IMR-90 (cell line): ENCODE measurements around the gene UNC13A. TPM values are rescaled to one million over a fixed set of nuclear protein-coding genes. Genes with fewer than 3 reads are reported as not detected.

Experiments
- ATAC-seq: fragments of 200-7000 bp; cut with Tn5 transposase; 2 replicates; pipeline ENCODE4 v1.9.1; 2020; ENCODE audit warnings: low read depth, mild to moderate bottlenecking, moderate library complexity
- BruUV-seq: library from RNA; stranded (reverse); fragments of 400-500 nt; replicated peaks from 2 replicates; lab custom pipeline; 2021; lab: Mats Ljungman, UMichigan
- CTCF ChIA-PET: fragments of 300-600 bp; formaldehyde crosslinking; extraction: SDS; loops from one replicate; lab custom pipeline; 2021; ENCODE audit warnings: antibody characterized with exemption; lab: Yijun Ruan, JAX
- POLR2A ChIA-PET: fragments of 300-600 bp; sonication (Branson Sonifier 250); formaldehyde crosslinking; loops from one replicate; lab custom pipeline; 2022; ENCODE audit warnings: antibody characterized with exemption; ENCODE audit not compliant: unreplicated experiment; lab: Charles Lee
- DNase-seq: peaks from one replicate; pipeline ENCODE4 v3.0.0; 2013
- H2AFZ ChIP-seq: replicated peaks from 2 replicates; pipeline ENCODE3; 2013; ENCODE audit warnings: low read length, mild to moderate bottlenecking; ENCODE audit not compliant: poor library complexity
- H2AK5ac ChIP-seq: 2 replicates; pipeline ENCODE4 v1.6.1; 2013; ENCODE audit warnings: low read depth, low read length, inconsistent platforms
- H2AK9ac ChIP-seq: replicated peaks from 2 replicates; pipeline ENCODE3; 2013; ENCODE audit warnings: mild to moderate bottlenecking, low read depth, low read length, moderate library complexity; ENCODE audit not compliant: poor library complexity
- H2BK120ac ChIP-seq: 2 replicates; pipeline ENCODE4 v1.6.1; 2013; ENCODE audit warnings: low read depth, low read length, inconsistent platforms
- H2BK15ac ChIP-seq: 3 replicates; pipeline ENCODE4 v1.6.1; 2013; ENCODE audit warnings: low read depth, low read length, inconsistent platforms
- H2BK20ac ChIP-seq: 2 replicates; pipeline ENCODE4 v1.6.1; 2013; ENCODE audit warnings: low read depth, mild to moderate bottlenecking, inconsistent platforms, low read length, moderate library complexity
- H2BK5ac ChIP-seq: 2 replicates; pipeline ENCODE4 v1.6.1; 2013; ENCODE audit warnings: mild to moderate bottlenecking, low read depth, low read length, inconsistent platforms; ENCODE audit not compliant: poor library complexity, severe bottlenecking
- H3K14ac ChIP-seq: replicated peaks from 2 replicates; pipeline ENCODE4 v1.6.1; 2013; ENCODE audit warnings: low read depth, low read length, inconsistent platforms
- H3K18ac ChIP-seq: 2 replicates; pipeline ENCODE4 v1.6.1; 2013; ENCODE audit warnings: low read depth, low read length, control low read depth
- H3K23ac ChIP-seq: 2 replicates; pipeline ENCODE4 v1.6.1; 2013; ENCODE audit warnings: low read depth, low read length, inconsistent platforms
- H3K27ac ChIP-seq: 2 replicates; pipeline ENCODE4 v1.5.1; 2013; ENCODE audit warnings: mild to moderate bottlenecking, control low read depth, low read length; ENCODE audit not compliant: insufficient read depth
- H3K27me3 ChIP-seq: 2 replicates; pipeline ENCODE4 v1.6.1; 2013; ENCODE audit warnings: low read length; ENCODE audit not compliant: control insufficient read depth, insufficient read depth
- H3K36me3 ChIP-seq: 2 replicates; pipeline ENCODE4 v1.6.1; 2013; ENCODE audit warnings: low read length, mixed read lengths; ENCODE audit not compliant: control insufficient read depth, insufficient read depth
- H3K4ac ChIP-seq: 2 replicates; pipeline ENCODE4 v1.6.1; 2013; ENCODE audit warnings: low read depth, low read length, inconsistent platforms
- H3K4me1 ChIP-seq: 2 replicates; pipeline ENCODE4 v1.6.1; 2013; ENCODE audit warnings: low read length, mixed read lengths; ENCODE audit not compliant: control insufficient read depth, insufficient read depth
- H3K4me2 ChIP-seq: 2 replicates; pipeline ENCODE4 v1.6.1; 2013; ENCODE audit warnings: low read depth, mild to moderate bottlenecking, control low read depth, low read length, moderate library complexity
- H3K4me3 ChIP-seq: 2 replicates; pipeline ENCODE4 v1.5.1; 2013; ENCODE audit warnings: low read depth, mild to moderate bottlenecking, control low read depth, low read length, moderate library complexity; ENCODE audit not compliant: insufficient read depth
- H3K56ac ChIP-seq: 2 replicates; pipeline ENCODE4 v1.6.1; 2013; ENCODE audit warnings: low read length, inconsistent platforms; ENCODE audit not compliant: insufficient read depth; ENCODE audit errors: extremely low read depth
- H3K79me1 ChIP-seq, 2 experiments: 2 replicates each; pipeline ENCODE4 v1.6.1; 2013; ENCODE audit warnings: low read length in 2 of 2, inconsistent platforms in 1 of 2, low read depth in 1 of 2
- H3K9ac ChIP-seq: 2 replicates; pipeline ENCODE4 v1.6.1; 2013; ENCODE audit warnings: low read depth, low read length, control low read depth
- H3K9me1 ChIP-seq: 2 replicates; pipeline ENCODE4 v1.6.1; 2013; ENCODE audit warnings: low read length, inconsistent platforms; ENCODE audit not compliant: insufficient read depth
- H3K9me3 ChIP-seq: 2 replicates; pipeline ENCODE4 v1.6.1; 2013; ENCODE audit warnings: low read length; ENCODE audit not compliant: control insufficient read depth, insufficient read depth
- H4K20me1 ChIP-seq: 2 replicates; pipeline ENCODE4 v1.6.1; 2013; ENCODE audit warnings: low read length, inconsistent platforms; ENCODE audit not compliant: insufficient read depth
- H4K5ac ChIP-seq: 2 replicates; pipeline ENCODE4 v1.6.1; 2013; ENCODE audit warnings: mild to moderate bottlenecking, low read depth, low read length, control low read depth
- H4K8ac ChIP-seq, 2 experiments: 2 replicates each; pipeline ENCODE4 v1.6.1; 2013; ENCODE audit warnings: low read depth in 2 of 2, low read length in 2 of 2, control low read depth in 1 of 2, inconsistent platforms in 1 of 2
- H4K91ac ChIP-seq: 2 replicates; pipeline ENCODE4 v1.6.1; 2013; ENCODE audit warnings: low read depth, low read length, inconsistent platforms; ENCODE audit not compliant: insufficient read depth
- BHLHE40 ChIP-seq: fragments of 150-350 bp; IDR thresholded peaks from 2 replicates; pipeline ENCODE4 v1.6.1; 2016; ENCODE audit warnings: mild to moderate bottlenecking, low read depth, low read length
- CHD1 ChIP-seq: IDR thresholded peaks from 2 replicates; pipeline ENCODE4 v1.6.1; 2012; ENCODE audit warnings: low read depth, low read length, improper control_type of control experiment
- CTCF ChIP-seq: conservative IDR thresholded peaks from 2 replicates; pipeline ENCODE4 v1.5.1; 2012; ENCODE audit warnings: mild to moderate bottlenecking, low read depth, low read length, improper control_type of control experiment
- ELK1 ChIP-seq: fragments of 150-350 bp; IDR thresholded peaks from 2 replicates; pipeline ENCODE4 v1.6.1; 2016; ENCODE audit warnings: low read depth, mild to moderate bottlenecking, low read length, moderate library complexity, borderline replicate concordance
- FOS ChIP-seq: fragments of 150-350 bp; IDR thresholded peaks from 2 replicates; pipeline ENCODE4 v1.6.1; 2016; ENCODE audit warnings: low read depth, low read length
- MAFK ChIP-seq: IDR thresholded peaks from 2 replicates; pipeline ENCODE4 v1.6.1; 2012; ENCODE audit warnings: low read depth, low read length, improper control_type of control experiment
- NFE2L2 ChIP-seq: fragments of 150-350 bp; IDR thresholded peaks from 2 replicates; pipeline ENCODE4 v1.6.1; 2016; ENCODE audit warnings: low read depth, mild to moderate bottlenecking, low read length
- POLR2A ChIP-seq: IDR thresholded peaks from 2 replicates; pipeline ENCODE4 v1.6.1; 2012; ENCODE audit warnings: mild to moderate bottlenecking, low read depth, low read length
- RAD21 ChIP-seq: IDR thresholded peaks from 2 replicates; pipeline ENCODE4 v1.6.1; 2012; ENCODE audit warnings: low read length, improper control_type of control experiment
- RCOR1 ChIP-seq: IDR thresholded peaks from 2 replicates; pipeline ENCODE4 v1.6.1; 2012; ENCODE audit warnings: mild to moderate bottlenecking, low read length, improper control_type of control experiment; ENCODE audit not compliant: insufficient replicate concordance
- USF2 ChIP-seq: fragments of 150-350 bp; IDR thresholded peaks from 2 replicates; pipeline ENCODE4 v1.6.1; 2017; ENCODE audit warnings: mild to moderate bottlenecking, antibody characterized with exemption, low read length, low read depth
- WGBS, 2 experiments: methylation state at CpG; one replicate each; pipeline versions ENCODE4 v1.1.5 to v1.1.7; 2013; ENCODE audit warnings: missing lambda C conversion rate in 2 of 2; ENCODE audit not compliant: insufficient read length in 1 of 2; ENCODE audit errors: extremely low coverage in 2 of 2; 5-methylcytosine and 5-hydroxymethylcytosine counted together
- dilution Hi-C: fragments of 300-500 bp; cut with HindIII; formaldehyde crosslinking; loops from one replicate; pipeline ENCODE4 v1.14.3; 2018; ENCODE audit warnings: low sequenced_read_pairs; ENCODE audit not compliant: unreplicated experiment
- in situ Hi-C: fragments of 300-500 bp; cut with MboI; formaldehyde crosslinking; loops from 3 replicates; pipeline ENCODE4 v1.14.3; 2019; ENCODE audit warnings: low sequenced_read_pairs, inconsistent platforms, mixed read lengths
- intact Hi-C: fragments of 100-400 bp; cut with micrococcal nuclease; formaldehyde crosslinking; loops from 2 replicates; pipeline ENCODE4 v1.10.0; 2022
- polyA plus RNA-seq, 3 experiments: library from polyadenylated mRNA; depleted of rRNA; stranded (reverse); fragments of >200 nt; gene quantifications; 2 replicates each; pipeline ENCODE4 v1.2.3, GENCODE V29; 2012; ENCODE audit warnings: low replicate concordance in 1 of 3
- total RNA-seq: library from RNA; depleted of rRNA; stranded (reverse); fragments of >200 nt; gene quantifications from 2 replicates; pipeline ENCODE4 v1.2.3, GENCODE V29; 2012

The UNC13A gene
- total and polyA plus RNA-seq, 2 of the 4 experiments (the other 2 are of a cell fraction), result 0.18 to 0.22 TPM

- no peak overlapping the region for H4K91ac ChIP-seq
- no peaks in the 10 kb centered on the region for H3K4me1 ChIP-seq
- intact Hi-C loops (no loop called here), dilution Hi-C loops (no loop called here), in situ Hi-C loops (no loop called here)
- H2AK5ac ChIP-seq, result no peak overlapping the region
- POLR2A ChIA-PET, result no interaction called here
- CTCF ChIA-PET, result no interaction called here
- H3K56ac ChIP-seq, result no peak overlapping the region
- H3K9ac ChIP-seq, result no peak overlapping the region
- no TSS peak for BruUV-seq
- WGBS, 2 experiments, result 53% methylated on average over 3 of the region's 12 CpGs; no CpG with 5 or more reads in 1 of the 2 experiments
- no peaks in the 10 kb centered on the region for H3K79me1 ChIP-seq
- no peak for ATAC-seq
- H3K4me3 ChIP-seq, result no peak overlapping the region
- H3K23ac ChIP-seq, result no peak overlapping the region
- H3K36me3 ChIP-seq, result no peaks in the 10 kb centered on the region
- no peak overlapping the region for H2BK15ac ChIP-seq
- no peaks in the 10 kb centered on the region for H3K9me1 ChIP-seq
- H2BK5ac ChIP-seq, result no peak overlapping the region
- no peak overlapping the region for H2AFZ ChIP-seq
- no peak overlapping the region for H3K4ac ChIP-seq
- H2BK20ac ChIP-seq, result no peak overlapping the region
- DNase-seq, result no peak
- H3K27me3 ChIP-seq, result peaks cover 7% of the 10 kb centered on the region
- no peak overlapping the region for H3K27ac ChIP-seq
- H4K20me1 ChIP-seq, result no peaks in the 10 kb centered on the region
- H3K18ac ChIP-seq, result no peak overlapping the region
- H3K9me3 ChIP-seq, result peaks cover 5% of the 10 kb centered on the region
- H2AK9ac ChIP-seq, result no peak overlapping the region
- no peak overlapping the region for H4K8ac ChIP-seq
- no peak overlapping the region for H4K5ac ChIP-seq
- no peak for TF ChIP-seq USF2
- no peak for TF ChIP-seq POLR2A
- TF ChIP-seq CHD1, result no peak
- TF ChIP-seq RAD21, result no peak
- no peak for TF ChIP-seq FOS
- TF ChIP-seq MAFK, result no peak
- no peak for TF ChIP-seq RCOR1
- TF ChIP-seq NFE2L2, result no peak
- TF ChIP-seq ELK1, result no peak
- no peak for TF ChIP-seq BHLHE40
- no peak for TF ChIP-seq CTCF
- H2BK120ac ChIP-seq, result no peak overlapping the region
- no peak overlapping the region for H3K4me2 ChIP-seq
- no peak overlapping the region for H3K14ac ChIP-seq
These were observed 61.6 kb downstream of the UNC13A start for GRCh38 chr19:17626456-17627015.
